Activated naive CD4-positive, alpha-beta T cell treated with anti-CD3 and anti-CD28 coated beads, Interleukin-2, amount 50 U/mL, for 24 hours (primary cell): ENCODE results near the gene RNF220.

Source experiments
- H3K27ac Mint-ChIP-seq: one replicate; pipeline ENCODE4 v1.8.0; 2021; ENCODE audit warnings: mild to moderate bottlenecking, mixed read lengths
- H3K27me3 Mint-ChIP-seq: one replicate; pipeline ENCODE4 v1.8.0; 2021; ENCODE audit warnings: mixed read lengths
- H3K36me3 Mint-ChIP-seq: one replicate; pipeline ENCODE4 v1.8.0; 2021; ENCODE audit warnings: mixed read lengths
- H3K4me1 Mint-ChIP-seq: one replicate; pipeline ENCODE4 v1.8.0; 2021; ENCODE audit warnings: mixed read lengths
- H3K4me3 Mint-ChIP-seq: one replicate; pipeline ENCODE4 v1.8.0; 2021; ENCODE audit warnings: mild to moderate bottlenecking, mixed read lengths
- H3K9me3 Mint-ChIP-seq: one replicate; pipeline ENCODE4 v1.8.0; 2021; ENCODE audit warnings: mixed read lengths

RNF220 gene

GRCh38 chr1:44512313-44512885, 107.3 kb downstream of the RNF220 start:
- Mint-ChIP-seq H3K4me3 (no peak overlapping the region), H3K9me3 (no peaks in the 10 kb centered on the region), H3K4me1 (peaks cover 11% of the 10 kb centered on the region), H3K27me3 (peaks cover 10% of the 10 kb centered on the region), H3K36me3 (no peaks in the 10 kb centered on the region), H3K27ac (no peak overlapping the region)

DNA sequence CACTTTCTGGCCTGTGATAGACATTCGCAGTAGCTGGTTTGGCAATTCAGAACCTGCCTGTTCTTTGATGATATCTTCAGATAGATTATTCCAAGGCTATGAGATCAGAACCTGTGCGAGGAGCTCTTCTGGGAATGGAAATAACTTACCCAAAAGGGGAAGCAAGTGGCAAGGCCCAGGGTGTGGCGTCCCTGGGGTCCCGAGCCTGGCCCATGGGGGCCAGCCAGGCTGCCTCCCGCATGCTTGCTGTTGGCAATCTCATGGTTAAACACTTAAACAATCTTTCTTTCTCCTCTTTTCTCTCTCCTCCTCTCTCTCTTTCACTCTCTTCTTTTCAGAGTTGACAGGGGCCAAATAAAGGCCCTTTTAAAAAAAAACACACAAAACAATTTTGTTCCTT, 108.1 kb downstream of the RNF220 start:
- Mint-ChIP-seq H3K4me1 (peaks cover 11% of the 10 kb centered on the region), H3K27me3 (peaks cover 10% of the 10 kb centered on the region), H3K27ac (no peak overlapping the region), H3K4me3 (no peak overlapping the region), H3K36me3 (no peaks in the 10 kb centered on the region), H3K9me3 (no peaks in the 10 kb centered on the region)

DNA sequence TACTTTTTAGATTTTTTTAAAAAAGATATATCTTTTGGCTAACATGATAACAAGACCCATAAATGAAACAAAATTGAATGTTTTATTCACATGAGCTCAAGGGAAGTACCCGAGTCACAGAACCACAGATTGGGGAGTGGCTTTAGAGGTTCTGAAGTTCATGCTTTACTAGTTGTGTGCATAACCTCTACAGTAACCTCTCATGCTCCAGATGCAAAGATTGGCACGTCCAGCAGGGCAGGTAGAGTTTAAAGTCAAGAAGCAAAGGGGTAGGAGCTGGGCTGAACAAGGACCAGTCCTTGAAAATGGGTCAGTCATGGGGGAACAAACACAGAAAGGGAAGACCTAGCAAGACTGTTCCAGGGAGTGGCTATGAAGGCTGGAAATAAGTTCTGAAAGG, 109.6 kb downstream of the RNF220 start:
- no peaks in the 10 kb centered on the region for H3K9me3 Mint-ChIP-seq
- no peak overlapping the region for H3K27ac Mint-ChIP-seq
- H3K4me1 Mint-ChIP-seq = peaks cover 11% of the 10 kb centered on the region
- H3K4me3 Mint-ChIP-seq = no peak overlapping the region
- peaks cover 7% of the 10 kb centered on the region for H3K27me3 Mint-ChIP-seq
- no peaks in the 10 kb centered on the region for H3K36me3 Mint-ChIP-seq

- no peak overlapping the region for H3K4me3 Mint-ChIP-seq
- H3K9me3 Mint-ChIP-seq = no peaks in the 10 kb centered on the region
- H3K36me3 Mint-ChIP-seq = no peaks in the 10 kb centered on the region
- peaks cover 7% of the 10 kb centered on the region for H3K27me3 Mint-ChIP-seq
- H3K27ac Mint-ChIP-seq = no peak overlapping the region
- peaks cover 11% of the 10 kb centered on the region for H3K4me1 Mint-ChIP-seq
These were observed 110.4 kb downstream of the RNF220 start for GRCh38 chr1:44515416-44515815.

GRCh38 chr1:44519035-44519676, 114.1 kb downstream of the RNF220 start:
- no peaks in the 10 kb centered on the region for H3K9me3 Mint-ChIP-seq
- peaks cover 5% of the 10 kb centered on the region for H3K27me3 Mint-ChIP-seq
- no peak overlapping the region for H3K27ac Mint-ChIP-seq
- H3K36me3 Mint-ChIP-seq = no peaks in the 10 kb centered on the region
- no peaks in the 10 kb centered on the region for H3K4me1 Mint-ChIP-seq
- no peak overlapping the region for H3K4me3 Mint-ChIP-seq

GRCh38 chr1:44521378-44522080, 116.5 kb downstream of the RNF220 start:
- Mint-ChIP-seq H3K4me1 (no peaks in the 10 kb centered on the region), H3K27me3 (peaks cover 2% of the 10 kb centered on the region), H3K9me3 (no peaks in the 10 kb centered on the region), H3K36me3 (no peaks in the 10 kb centered on the region), H3K27ac (no peak overlapping the region), H3K4me3 (no peak overlapping the region)

- Mint-ChIP-seq H3K4me3 (no peak overlapping the region), H3K27ac (no peak overlapping the region), H3K36me3 (no peaks in the 10 kb centered on the region), H3K9me3 (no peaks in the 10 kb centered on the region), H3K27me3 (no peaks in the 10 kb centered on the region), H3K4me1 (no peaks in the 10 kb centered on the region)
These were observed 118.8 kb downstream of the RNF220 start for GRCh38 chr1:44523593-44524591.

DNA sequence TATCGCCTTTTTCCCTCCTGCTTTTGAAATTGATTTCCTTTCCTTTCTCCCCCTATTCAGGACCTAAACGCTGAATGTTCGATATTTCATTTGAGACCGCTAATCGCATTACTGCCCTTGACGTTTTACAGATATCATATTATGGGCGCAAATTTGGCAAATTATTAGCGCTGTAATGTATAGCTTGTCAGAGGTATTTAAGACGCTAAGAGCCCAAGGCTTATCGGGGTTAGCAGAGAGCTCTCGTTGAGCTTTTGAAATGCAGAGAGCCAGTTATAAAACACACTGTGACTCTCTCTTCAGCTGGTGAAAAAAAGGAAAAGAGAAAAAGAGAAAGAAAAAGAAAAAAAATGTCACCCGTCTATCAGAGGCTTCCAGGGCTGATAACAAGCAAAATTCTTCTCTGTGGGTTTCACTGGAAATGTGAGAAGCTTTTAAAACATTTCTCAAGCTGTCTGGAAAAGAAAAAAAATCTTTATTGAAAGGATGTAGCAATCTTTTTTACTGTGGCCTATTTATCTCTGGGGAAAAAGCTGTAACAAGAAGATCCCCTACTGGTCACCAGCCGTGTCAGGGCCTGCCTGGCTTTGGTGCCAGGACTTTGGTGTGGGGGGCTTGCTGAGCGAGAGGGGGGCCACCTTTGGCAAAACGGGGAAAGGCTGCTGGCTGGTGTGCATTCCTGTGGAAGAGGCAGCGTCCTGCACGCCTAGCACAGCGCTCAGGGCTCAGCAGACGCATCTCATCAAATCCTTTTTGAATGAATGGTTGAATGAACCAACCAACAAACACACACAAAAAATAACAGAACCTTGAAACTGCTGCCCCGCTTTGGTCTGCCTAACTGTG, 119.8 kb downstream of the RNF220 start:
- Mint-ChIP-seq H3K4me1 (no peaks in the 10 kb centered on the region), H3K4me3 (no peak overlapping the region), H3K27me3 (no peaks in the 10 kb centered on the region), H3K27ac (no peak overlapping the region), H3K9me3 (no peaks in the 10 kb centered on the region), H3K36me3 (no peaks in the 10 kb centered on the region)

- no peak overlapping the region for H3K27ac Mint-ChIP-seq
- H3K4me1 Mint-ChIP-seq = no peaks in the 10 kb centered on the region
- no peaks in the 10 kb centered on the region for H3K9me3 Mint-ChIP-seq
- H3K36me3 Mint-ChIP-seq = no peaks in the 10 kb centered on the region
- no peaks in the 10 kb centered on the region for H3K27me3 Mint-ChIP-seq
- H3K4me3 Mint-ChIP-seq = no peak overlapping the region
These were observed 121.4 kb downstream of the RNF220 start for GRCh38 chr1:44526295-44527073.

GRCh38 chr1:44531785-44532566, 126.9 kb downstream of the RNF220 start:
- H3K27me3 Mint-ChIP-seq = peaks cover 2% of the 10 kb centered on the region
- H3K27ac Mint-ChIP-seq = peak overlapping the region; percentile 13

DNA sequence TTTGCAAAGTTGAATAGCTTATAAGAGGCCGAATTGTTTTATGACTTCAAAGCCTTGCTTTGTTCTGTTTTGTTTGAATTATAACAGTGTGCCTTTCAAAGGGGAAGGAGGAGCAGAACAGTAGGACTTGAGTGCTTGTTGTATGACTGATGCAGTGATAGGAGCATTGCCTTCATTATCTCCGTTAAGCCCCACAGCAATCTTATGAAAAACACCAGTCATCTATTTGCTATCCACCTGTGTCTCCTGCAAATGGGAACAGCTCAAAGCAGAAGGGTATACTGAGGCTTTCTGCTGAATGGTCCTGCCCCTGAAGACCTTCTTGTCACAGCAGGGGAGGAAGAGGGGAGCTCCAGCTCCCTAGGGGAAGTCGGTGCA, 127.5 kb downstream of the RNF220 start:
- Mint-ChIP-seq H3K4me1 (peaks cover 7% of the 10 kb centered on the region), H3K4me3 (no peak overlapping the region), H3K27me3 (peaks cover 2% of the 10 kb centered on the region), H3K9me3 (no peaks in the 10 kb centered on the region), H3K27ac (no peak overlapping the region), H3K36me3 (no peaks in the 10 kb centered on the region)

More at GRCh38 chr1:44531785-44532566, 126.9 kb downstream of the RNF220 start:
- Mint-ChIP-seq H3K4me3 (no peak overlapping the region), H3K4me1 (peaks cover 7% of the 10 kb centered on the region), H3K9me3 (no peaks in the 10 kb centered on the region), H3K36me3 (no peaks in the 10 kb centered on the region)

GRCh38 chr1:44534771-44535170, 129.7 kb downstream of the RNF220 start:
- peaks cover 4% of the 10 kb centered on the region for H3K27me3 Mint-ChIP-seq
- no peak overlapping the region for H3K4me3 Mint-ChIP-seq
- no peaks in the 10 kb centered on the region for H3K9me3 Mint-ChIP-seq
- H3K36me3 Mint-ChIP-seq = no peaks in the 10 kb centered on the region
- H3K27ac Mint-ChIP-seq = no peak overlapping the region
- peaks cover 7% of the 10 kb centered on the region for H3K4me1 Mint-ChIP-seq

DNA sequence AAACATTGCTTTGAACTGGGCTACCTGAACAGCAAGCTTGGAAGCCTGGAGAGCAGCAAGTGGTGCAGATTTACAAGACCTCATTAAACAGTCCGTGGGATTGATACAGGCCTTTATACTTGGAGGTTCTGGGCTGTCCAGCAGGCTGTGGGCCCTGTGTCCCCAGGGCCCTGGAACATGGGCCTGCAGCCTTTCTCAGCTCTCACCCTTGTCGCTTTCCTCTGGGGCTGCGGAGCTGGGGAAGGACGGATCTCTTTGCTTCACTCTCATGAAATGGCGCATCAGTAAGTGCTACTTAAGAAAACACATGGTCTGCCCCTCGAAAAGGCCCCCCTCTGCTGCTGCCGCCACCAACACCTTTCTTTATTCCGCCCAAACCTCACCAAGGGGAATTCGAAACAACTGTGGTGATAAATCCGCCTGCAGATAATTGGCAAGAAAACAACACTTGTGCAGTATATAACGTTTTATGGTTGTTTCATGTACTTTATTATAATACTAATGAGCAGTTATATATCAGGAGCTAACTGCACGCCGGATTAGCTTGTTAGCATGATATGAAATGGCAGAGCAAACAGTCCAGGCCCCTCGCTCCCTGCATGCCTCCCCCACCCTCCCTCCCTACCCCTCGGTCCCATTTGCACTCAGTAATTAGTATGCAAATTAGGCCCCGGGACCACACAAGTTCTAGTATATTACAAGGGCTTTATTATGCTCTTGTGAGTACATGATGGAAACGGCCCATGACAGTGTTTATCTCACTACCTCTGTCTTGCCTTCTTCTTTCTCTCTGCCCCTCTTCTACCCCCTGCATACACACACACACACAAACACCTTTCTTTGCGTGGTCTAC, 131.5 kb downstream of the RNF220 start:
- H3K27ac Mint-ChIP-seq = no peak overlapping the region
- no peaks in the 10 kb centered on the region for H3K9me3 Mint-ChIP-seq
- no peak overlapping the region for H3K4me3 Mint-ChIP-seq
- peaks cover 7% of the 10 kb centered on the region for H3K4me1 Mint-ChIP-seq
- no peaks in the 10 kb centered on the region for H3K36me3 Mint-ChIP-seq
- peaks cover 7% of the 10 kb centered on the region for H3K27me3 Mint-ChIP-seq
